Activated CD8-positive, alpha-beta T cell treated with anti-CD3 and anti-CD28 coated beads, Interleukin-2, amount 10 ng/mL, durations not matched to agents 7 days and 5 days (primary cell): ENCODE measurements around the gene COL24A1. TPM values are rescaled to one million over a fixed set of nuclear protein-coding genes. Genes with fewer than 3 reads are reported as not detected.

Experiments
- ATAC-seq: fragments of 150-1000 bp; cut with Tn5 transposase; one replicate; pipeline ENCODE4 v1.10.0; 2021; ENCODE audit warnings: moderate library complexity
- CTCF ChIA-PET: fragments of 350-600 bp; sonication (Branson Sonifier 250); formaldehyde crosslinking; loops from one replicate; lab custom pipeline; 2021; ENCODE audit warnings: antibody characterized with exemption; lab: Charles Lee
- POLR2A ChIA-PET: fragments of 350-600 bp; sonication (Branson Sonifier 250); formaldehyde crosslinking; loops from one replicate; lab custom pipeline; 2021; ENCODE audit warnings: antibody characterized with exemption; lab: Charles Lee
- DNase-seq: peaks from one replicate; pipeline ENCODE4 v3.0.0-alpha.2; 2020
- H3K27ac Mint-ChIP-seq: one replicate; pipeline ENCODE4 v1.8.0; 2021; ENCODE audit warnings: mild to moderate bottlenecking, mixed read lengths
- H3K27me3 Mint-ChIP-seq: one replicate; pipeline ENCODE4 v1.8.0; 2021; ENCODE audit warnings: low read depth, mixed read lengths
- H3K36me3 Mint-ChIP-seq: one replicate; pipeline ENCODE4 v1.8.0; 2021; ENCODE audit warnings: low read depth, mixed read lengths
- H3K4me1 Mint-ChIP-seq: one replicate; pipeline ENCODE4 v1.8.0; 2021; ENCODE audit warnings: low read depth, mixed read lengths
- H3K4me3 Mint-ChIP-seq: one replicate; pipeline ENCODE4 v1.8.0; 2021; ENCODE audit warnings: mild to moderate bottlenecking, mixed read lengths
- H3K9me3 Mint-ChIP-seq: one replicate; pipeline ENCODE4 v1.8.0; 2022; ENCODE audit warnings: mixed read lengths; ENCODE audit not compliant: insufficient read depth
- total RNA-seq, 2 experiments: library from RNA; stranded (reverse); gene quantifications; one replicate each; pipeline ENCODE4 v1.2.3, GENCODE V29; 2021

Gene COL24A1
- total RNA-seq, 2 experiments from 2014 or later, result not detected

- ATAC-seq (no peak), DNase-seq (no peak)
- ChIA-PET POLR2A (no interaction called here), CTCF (interaction anchor here (0.5 kb wide), 1 partner anchor 718 kb away, joined by 3 read pairs; no protein-coding TSS in a partner anchor)
- Mint-ChIP-seq H3K27me3 (no peaks in the 10 kb centered on the region), H3K9me3 (no peaks in the 10 kb centered on the region), H3K4me1 (no peaks in the 10 kb centered on the region), H3K4me3 (no peak overlapping the region), H3K36me3 (no peaks in the 10 kb centered on the region), H3K27ac (no peak overlapping the region)
Measured at GRCh38 chr1:85952460-85952859, 204.1 kb downstream of the COL24A1 start.

GRCh38 chr1:85947186-85947585, 209.4 kb downstream of the COL24A1 start:
- Mint-ChIP-seq H3K4me3 (no peak overlapping the region), H3K27ac (no peak overlapping the region), H3K36me3 (no peaks in the 10 kb centered on the region), H3K9me3 (no peaks in the 10 kb centered on the region), H3K27me3 (no peaks in the 10 kb centered on the region), H3K4me1 (no peaks in the 10 kb centered on the region)
- ATAC-seq (no peak), DNase-seq (no peak)
- ChIA-PET POLR2A (no interaction called here), CTCF (no interaction called here)

GRCh38 chr1:85943945-85944344, 212.6 kb downstream of the COL24A1 start:
- ChIA-PET POLR2A (no interaction called here), CTCF (no interaction called here)
- H3K4me3 Mint-ChIP-seq, result no peak overlapping the region
- H3K9me3 Mint-ChIP-seq, result no peaks in the 10 kb centered on the region
- H3K27me3 Mint-ChIP-seq, result no peaks in the 10 kb centered on the region
- no peak overlapping the region for H3K27ac Mint-ChIP-seq
- no peak for ATAC-seq
- no peaks in the 10 kb centered on the region for H3K36me3 Mint-ChIP-seq
- H3K4me1 Mint-ChIP-seq, result no peaks in the 10 kb centered on the region
- DNase-seq, result no peak

GRCh38 chr1:85943526-85943925, 213.0 kb downstream of the COL24A1 start:
- H3K27me3 Mint-ChIP-seq, result no peaks in the 10 kb centered on the region
- CTCF ChIA-PET, result no interaction called here
- H3K4me3 Mint-ChIP-seq, result no peak overlapping the region
- no peak overlapping the region for H3K27ac Mint-ChIP-seq
- POLR2A ChIA-PET, result no interaction called here
- no peak for DNase-seq
- H3K4me1 Mint-ChIP-seq, result no peaks in the 10 kb centered on the region
- H3K9me3 Mint-ChIP-seq, result no peaks in the 10 kb centered on the region
- no peak for ATAC-seq
- H3K36me3 Mint-ChIP-seq, result no peaks in the 10 kb centered on the region

GRCh38 chr1:85940656-85941306, 215.8 kb downstream of the COL24A1 start:
- Mint-ChIP-seq H3K27me3 (no peaks in the 10 kb centered on the region), H3K4me3 (no peak overlapping the region)
- POLR2A ChIA-PET, result no interaction called here

GRCh38 chr1:85938829-85939228, 217.7 kb downstream of the COL24A1 start:
- Mint-ChIP-seq H3K27ac (no peak overlapping the region), H3K36me3 (no peaks in the 10 kb centered on the region), H3K4me1 (no peaks in the 10 kb centered on the region), H3K9me3 (no peaks in the 10 kb centered on the region), H3K4me3 (no peak overlapping the region), H3K27me3 (no peaks in the 10 kb centered on the region)
- ATAC-seq (no peak), DNase-seq (no peak)
- CTCF ChIA-PET, result no interaction called here
- POLR2A ChIA-PET, result no interaction called here

More at GRCh38 chr1:85940656-85941306, 215.8 kb downstream of the COL24A1 start:
- Mint-ChIP-seq H3K36me3 (no peaks in the 10 kb centered on the region), H3K4me1 (no peaks in the 10 kb centered on the region), H3K9me3 (no peaks in the 10 kb centered on the region), H3K27ac (no peak overlapping the region)
- DNase-seq (no peak), ATAC-seq (no peak)
- CTCF ChIA-PET, result no interaction called here

- DNase-seq (no peak), ATAC-seq (no peak)
- Mint-ChIP-seq H3K9me3 (no peaks in the 10 kb centered on the region), H3K27ac (no peak overlapping the region), H3K4me1 (no peaks in the 10 kb centered on the region), H3K27me3 (no peaks in the 10 kb centered on the region), H3K36me3 (no peaks in the 10 kb centered on the region), H3K4me3 (no peak overlapping the region)
- ChIA-PET CTCF (no interaction called here), POLR2A (no interaction called here)
Measured at GRCh38 chr1:85936470-85936869, 220.1 kb downstream of the COL24A1 start.

- H3K36me3 Mint-ChIP-seq, result no peaks in the 10 kb centered on the region
- H3K4me1 Mint-ChIP-seq, result no peaks in the 10 kb centered on the region
- no peak for DNase-seq
- H3K27ac Mint-ChIP-seq, result no peak overlapping the region
- no peak for ATAC-seq
- no peaks in the 10 kb centered on the region for H3K27me3 Mint-ChIP-seq
- ChIA-PET POLR2A (no interaction called here), CTCF (no interaction called here)
- no peak overlapping the region for H3K4me3 Mint-ChIP-seq
- H3K9me3 Mint-ChIP-seq, result no peaks in the 10 kb centered on the region
Measured at GRCh38 chr1:85936057-85936456, 220.5 kb downstream of the COL24A1 start.

- DNase-seq (no peak), ATAC-seq (no peak)
- no peaks in the 10 kb centered on the region for H3K36me3 Mint-ChIP-seq
- no peak overlapping the region for H3K4me3 Mint-ChIP-seq
- H3K27me3 Mint-ChIP-seq, result no peaks in the 10 kb centered on the region
- ChIA-PET CTCF (no interaction called here), POLR2A (no interaction called here)
- H3K27ac Mint-ChIP-seq, result no peak overlapping the region
- no peaks in the 10 kb centered on the region for H3K9me3 Mint-ChIP-seq
- no peaks in the 10 kb centered on the region for H3K4me1 Mint-ChIP-seq
Measured at GRCh38 chr1:85935234-85935633, 221.3 kb downstream of the COL24A1 start.

- no peaks in the 10 kb centered on the region for H3K4me1 Mint-ChIP-seq
- ATAC-seq (no peak), DNase-seq (no peak)
- no peaks in the 10 kb centered on the region for H3K36me3 Mint-ChIP-seq
- ChIA-PET POLR2A (no interaction called here), CTCF (no interaction called here)
- H3K27ac Mint-ChIP-seq, result no peak overlapping the region
- no peaks in the 10 kb centered on the region for H3K9me3 Mint-ChIP-seq
- no peaks in the 10 kb centered on the region for H3K27me3 Mint-ChIP-seq
- H3K4me3 Mint-ChIP-seq, result no peak overlapping the region
Measured at GRCh38 chr1:85934516-85934915, 222.1 kb downstream of the COL24A1 start.

GRCh38 chr1:85933961-85934360, 222.6 kb downstream of the COL24A1 start:
- no peaks in the 10 kb centered on the region for H3K36me3 Mint-ChIP-seq
- ATAC-seq, result no peak
- no peaks in the 10 kb centered on the region for H3K27me3 Mint-ChIP-seq
- no peak overlapping the region for H3K4me3 Mint-ChIP-seq
- CTCF ChIA-PET, result no interaction called here
- POLR2A ChIA-PET, result no interaction called here
- H3K4me1 Mint-ChIP-seq, result no peaks in the 10 kb centered on the region
- H3K9me3 Mint-ChIP-seq, result no peaks in the 10 kb centered on the region
- H3K27ac Mint-ChIP-seq, result no peak overlapping the region
- DNase-seq, result no peak

GRCh38 chr1:85911742-85912141, 244.8 kb downstream of the COL24A1 start:
- ChIA-PET POLR2A (no interaction called here), CTCF (no interaction called here)
- Mint-ChIP-seq H3K27me3 (peaks cover 2% of the 10 kb centered on the region), H3K4me1 (no peaks in the 10 kb centered on the region), H3K36me3 (no peaks in the 10 kb centered on the region), H3K4me3 (no peak overlapping the region), H3K27ac (no peak overlapping the region), H3K9me3 (no peaks in the 10 kb centered on the region)
- DNase-seq (no peak), ATAC-seq (no peak)

GRCh38 chr1:85900921-85901320, 255.7 kb downstream of the COL24A1 start:
- Mint-ChIP-seq H3K4me3 (no peak overlapping the region), H3K4me1 (no peaks in the 10 kb centered on the region), H3K9me3 (no peaks in the 10 kb centered on the region), H3K36me3 (no peaks in the 10 kb centered on the region), H3K27me3 (no peaks in the 10 kb centered on the region), H3K27ac (no peak overlapping the region)
- ChIA-PET CTCF (no interaction called here), POLR2A (no interaction called here)
- ATAC-seq (no peak), DNase-seq (no peak)
